ENCODE measurements around the gene STAB1.

The STAB1 gene

GRCh38 chr3:52534281-52535183 lies 39.4 kb downstream of the STAB1 start:
- no peak for DNase-seq (ENCODE audit: low read depth)

DNA sequence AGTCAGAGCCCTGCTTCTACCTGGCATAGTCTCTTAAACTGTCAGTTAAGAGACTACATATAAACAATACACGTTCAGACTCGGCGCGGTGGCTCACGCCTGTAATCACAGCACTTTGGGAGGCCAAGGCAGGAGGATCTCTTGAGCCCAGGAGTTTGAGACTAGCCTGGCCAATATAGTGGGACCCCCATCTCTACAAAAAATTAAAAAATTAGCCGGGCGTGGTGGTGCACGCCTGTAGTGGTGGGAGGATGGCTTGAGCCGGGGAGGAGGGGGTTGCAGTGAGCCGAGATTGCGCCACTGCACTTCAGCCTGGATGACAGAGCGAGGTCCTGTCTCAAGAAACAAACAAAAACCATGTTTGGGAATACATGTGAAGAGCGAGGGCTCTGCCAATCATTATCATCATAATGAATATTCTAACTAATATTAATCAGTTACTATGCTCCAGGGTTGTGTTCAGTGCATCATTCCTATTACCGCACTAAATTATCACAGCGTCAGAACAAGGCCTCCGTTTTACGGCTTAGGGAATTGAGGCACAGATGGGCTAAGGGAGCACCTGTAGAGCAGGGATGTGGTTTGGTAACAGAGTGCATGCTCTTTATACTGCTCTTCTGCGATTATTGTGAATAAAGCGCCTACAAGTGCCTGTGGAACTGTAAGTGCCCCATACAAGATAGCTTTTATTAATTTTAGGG lies 40.4 kb downstream of the STAB1 start:
- no peak for DNase-seq (ENCODE audit: low read depth)

DNA sequence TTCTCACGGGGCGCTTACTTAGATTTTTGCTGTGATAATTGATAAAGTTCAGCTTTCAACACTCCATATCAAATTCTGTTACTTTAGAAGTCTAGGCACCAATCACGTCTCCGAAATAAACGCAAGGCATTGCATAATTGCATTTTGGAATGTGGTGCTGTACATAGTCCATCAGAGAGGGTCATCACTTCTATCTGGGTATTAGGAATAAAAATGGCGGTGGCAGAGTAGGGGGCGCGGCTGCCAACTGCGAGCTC lies 40.9 kb downstream of the STAB1 start:
- DNase-seq (ENCODE audit: low read depth): no peak

- DNase-seq (ENCODE audit: low read depth): peak; percentile 95
These were observed 41.4 kb downstream of the STAB1 start, which contains the start of gene UQCC5 for GRCh38 chr3:52536369-52537164. UQCC5 (plus strand) TSS chr3:52536605; CDS start chr3:52536756, 151 bp downstream.

DNA sequence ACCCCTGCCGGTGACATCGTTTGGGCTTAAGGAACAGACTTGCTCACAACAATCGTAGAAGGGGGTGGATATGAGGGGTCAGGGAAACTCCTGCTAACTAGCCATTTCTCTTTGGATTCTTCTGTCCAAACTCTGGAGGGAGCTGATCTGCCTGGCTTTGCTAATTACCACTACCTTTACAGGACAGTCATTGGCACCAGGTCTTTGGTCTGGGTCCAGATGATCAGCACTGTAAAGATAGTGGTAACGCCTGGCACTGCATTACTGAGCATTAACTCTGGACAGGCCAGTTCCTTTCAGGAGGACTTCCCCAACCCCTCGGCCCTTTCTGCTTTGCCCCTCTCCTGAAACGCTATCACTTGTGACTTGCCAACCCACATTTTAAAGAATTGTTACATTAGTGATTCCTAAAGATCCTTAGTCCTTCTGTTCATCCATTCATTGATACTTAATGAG lies 42.1 kb downstream of the STAB1 start:
- no peak for DNase-seq (ENCODE audit: low read depth)

- DNase-seq (ENCODE audit: low read depth): no peak
These were observed 42.7 kb downstream of the STAB1 start for GRCh38 chr3:52537726-52538421.

- DNase-seq (ENCODE audit: low read depth): no peak
These were observed 44.0 kb downstream of the STAB1 start for GRCh38 chr3:52539010-52539653.

DNA sequence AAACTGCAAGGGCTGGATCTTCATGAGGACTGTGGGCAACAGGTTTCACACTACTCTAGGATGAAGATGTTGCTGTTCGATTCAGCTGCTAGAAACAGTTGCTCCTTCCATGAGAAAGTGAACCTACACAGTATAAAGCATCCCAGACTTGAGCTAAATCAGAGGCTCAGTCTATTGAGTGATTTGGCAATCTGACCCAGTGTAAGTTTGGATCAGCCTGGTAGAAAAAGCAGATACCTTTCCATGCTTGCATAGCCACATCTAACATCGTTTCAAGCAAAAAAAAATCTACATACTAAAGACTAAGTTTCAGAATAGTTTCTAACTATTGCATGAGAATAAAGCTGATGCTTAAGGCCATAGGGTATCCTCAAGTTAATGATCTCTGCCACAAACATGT lies 45.9 kb downstream of the STAB1 start:
- DNase-seq (ENCODE audit: low read depth): no peak

DNA sequence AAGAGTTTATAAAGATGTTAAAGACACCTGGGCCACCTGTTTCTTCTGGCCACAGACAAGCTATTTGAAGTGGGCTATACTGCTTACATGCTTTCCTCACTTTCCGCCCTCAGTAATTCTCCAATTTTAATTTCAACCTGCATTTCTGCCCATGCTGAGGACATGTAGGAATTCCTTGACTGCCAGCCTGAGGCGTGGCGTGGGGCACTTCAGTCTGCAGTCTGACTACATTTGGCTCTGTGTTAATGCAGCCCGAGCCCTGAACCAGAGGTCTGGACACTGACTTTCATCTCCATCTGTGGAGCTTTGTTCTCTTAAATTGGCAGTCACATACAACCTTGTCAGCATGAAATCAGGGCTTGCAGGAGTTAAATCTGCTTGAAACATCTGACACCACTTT lies 49.8 kb downstream of the STAB1 start:
- DNase-seq (ENCODE audit: low read depth): no peak

DNA sequence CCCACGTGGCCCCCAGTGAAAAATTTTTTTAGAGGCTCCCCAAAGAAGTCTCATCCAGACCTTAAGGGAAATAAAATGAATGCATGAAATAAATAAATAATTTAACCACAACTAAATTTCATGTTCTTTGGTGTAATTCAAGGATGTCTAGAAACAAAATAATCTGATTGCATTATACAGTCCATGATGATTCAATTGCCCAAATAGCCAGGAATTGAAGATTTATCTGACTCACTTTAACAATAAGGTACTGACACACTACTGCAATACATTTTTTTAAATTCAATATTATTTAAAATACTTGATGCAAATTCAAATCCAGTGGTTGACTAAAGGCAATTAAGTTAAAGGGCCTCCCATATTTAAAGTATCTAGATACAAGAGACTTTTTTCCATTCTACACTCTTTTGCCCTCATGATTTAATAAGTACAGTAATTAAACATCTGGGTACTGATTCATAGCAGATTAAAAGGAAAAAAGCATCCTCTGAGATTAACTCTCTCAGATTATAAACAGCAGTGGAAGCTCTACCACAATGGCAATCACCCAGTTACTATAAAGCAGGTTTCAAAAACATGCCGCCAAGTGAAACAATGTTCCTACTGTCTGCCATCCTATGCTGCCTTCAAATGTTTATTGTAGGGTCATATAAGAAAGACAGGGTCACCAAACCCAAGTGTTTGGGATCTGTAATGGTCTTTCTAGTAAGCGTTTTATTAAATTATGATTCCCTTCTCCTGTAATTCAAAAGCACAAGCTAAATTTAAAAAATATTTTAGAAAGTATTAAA lies 51.2 kb downstream of the STAB1 start:
- no peak for DNase-seq (ENCODE audit: low read depth)

- DNase-seq (ENCODE audit: low read depth): no peak
These were observed 52.0 kb downstream of the STAB1 start for GRCh38 chr3:52547143-52547542.

- no peak for DNase-seq (ENCODE audit: low read depth)
These were observed 56.0 kb downstream of the STAB1 start for GRCh38 chr3:52551118-52551517.

DNA sequence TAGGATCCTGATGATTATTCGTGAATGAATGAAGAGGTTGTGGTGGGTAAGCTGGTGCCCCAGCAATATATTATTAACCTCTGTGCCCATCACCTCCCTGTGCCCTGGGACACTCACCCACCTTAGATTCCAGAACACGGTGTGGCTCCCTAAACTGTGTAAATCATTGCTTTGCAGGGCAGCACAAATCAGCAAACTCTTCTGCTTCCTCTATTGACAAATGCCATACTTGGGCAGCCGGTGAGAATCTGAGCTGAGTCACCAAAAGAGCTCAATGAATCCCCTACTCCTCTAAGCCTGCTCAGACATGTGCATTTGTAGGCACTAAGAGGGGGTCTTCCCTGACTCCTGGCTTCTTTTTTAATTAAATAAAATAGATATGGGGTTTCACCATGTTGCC lies 57.0 kb downstream of the STAB1 start:
- no peak for DNase-seq (ENCODE audit: low read depth)

GRCh38 chr3:52554026-52554755 lies 59.1 kb downstream of the STAB1 start:
- no peak for DNase-seq (ENCODE audit: low read depth)

DNA sequence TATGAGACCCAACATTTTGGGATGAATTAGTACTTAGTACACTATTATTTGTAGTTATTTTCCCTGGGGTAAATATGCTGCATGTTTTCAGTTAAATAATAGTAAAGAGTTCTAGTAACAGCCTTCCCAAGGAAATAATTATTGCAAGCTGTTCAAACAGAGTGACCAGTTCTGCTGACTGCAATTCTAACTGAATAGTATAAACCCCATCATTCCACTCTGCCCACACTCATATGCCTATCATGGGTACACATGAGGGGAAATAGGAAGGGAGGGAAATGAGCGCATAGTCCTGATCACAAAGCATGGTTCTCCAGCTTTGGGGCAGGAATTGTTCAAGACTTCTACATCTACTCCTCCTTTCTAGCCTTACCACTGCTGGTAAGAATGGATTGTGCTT lies 59.9 kb downstream of the STAB1 start:
- no peak for DNase-seq (ENCODE audit: low read depth)

DNA sequence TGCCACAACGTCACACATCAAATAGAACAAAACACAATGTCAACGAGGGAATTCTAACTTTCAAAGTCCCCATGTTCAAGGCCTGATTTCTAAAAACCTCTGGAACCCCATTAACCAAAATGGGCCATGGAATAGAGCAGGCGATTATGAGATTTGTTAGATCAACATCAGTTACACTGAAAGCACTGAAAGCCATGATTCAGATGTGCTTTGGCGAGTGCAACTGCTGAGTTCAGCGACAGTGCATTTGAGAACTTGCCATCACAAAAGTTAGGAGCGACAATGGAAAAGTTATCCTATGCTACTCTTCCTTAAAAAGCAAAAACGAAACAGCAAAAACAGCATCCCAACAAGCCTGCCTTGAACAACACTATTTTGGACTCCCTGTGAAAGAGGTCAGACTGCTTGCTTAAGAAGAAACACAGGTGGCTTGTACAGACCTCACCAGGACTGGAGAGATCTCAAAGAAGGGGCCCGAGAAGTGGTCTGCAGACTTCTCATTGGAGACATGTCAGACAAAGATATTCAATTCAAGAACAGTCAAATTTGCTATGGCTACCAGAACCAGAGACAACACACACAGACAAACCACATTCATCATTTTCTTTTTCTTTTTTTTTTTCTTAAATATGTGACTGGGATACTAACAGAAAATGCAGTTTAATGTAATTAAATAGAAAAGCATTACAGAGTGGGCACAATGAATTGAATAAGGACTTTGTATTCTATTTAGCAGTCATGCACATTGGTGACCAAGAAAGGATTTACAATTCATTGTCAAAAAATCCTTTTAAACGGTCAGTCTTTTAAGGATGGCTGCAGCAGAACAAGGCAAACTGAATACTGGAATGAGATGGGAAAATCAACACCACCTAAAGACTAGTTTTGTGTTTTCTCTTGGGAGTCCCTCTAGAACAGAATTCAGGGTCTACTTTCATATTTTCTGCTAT lies 62.1 kb downstream of the STAB1 start:
- DNase-seq (ENCODE audit: low read depth): no peak

- no peak for DNase-seq (ENCODE audit: low read depth)
These were observed 63.3 kb downstream of the STAB1 start for GRCh38 chr3:52558436-52558835.

DNA sequence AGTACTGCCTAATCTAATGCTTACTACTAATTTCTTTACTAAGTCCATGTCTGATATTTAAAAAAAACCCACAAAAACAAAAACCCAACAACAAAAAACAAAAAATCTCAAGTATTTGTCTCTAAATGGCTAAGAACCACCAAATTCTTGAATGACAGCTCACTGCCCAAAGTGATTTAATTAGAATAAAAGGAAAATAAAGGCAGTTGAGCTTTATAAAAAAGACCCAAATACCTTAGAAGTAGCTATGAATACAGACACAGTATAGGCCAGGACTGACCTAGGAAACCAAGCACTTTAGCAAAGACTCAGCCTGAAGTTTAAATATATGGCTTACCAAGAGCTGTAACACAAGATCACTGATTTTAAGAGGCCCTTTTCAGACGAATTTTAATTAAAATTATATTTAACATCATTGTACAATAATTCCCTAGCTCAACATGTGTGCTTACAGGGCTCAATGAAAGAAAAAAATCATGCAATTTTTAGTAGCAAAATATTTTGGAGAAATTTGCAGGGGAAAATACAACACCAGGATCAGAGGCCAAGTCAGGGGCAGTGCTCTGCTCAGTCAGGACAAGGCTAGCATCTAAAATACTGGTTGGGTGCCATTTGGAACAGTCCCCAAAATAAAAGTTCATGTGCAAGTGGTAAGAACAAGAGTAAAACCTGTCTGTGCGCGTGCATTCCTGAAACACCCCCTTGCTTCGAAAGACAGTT lies 66.0 kb downstream of the STAB1 start:
- no peak for DNase-seq (ENCODE audit: low read depth)

Data from T-helper 22 cell (primary cell).